Trophoblast cell (in vitro differentiated cells and primary cell): Measurements from ENCODE around the gene CLPTM1L.

ENCODE experiments used
- DNase-seq, 2 donors: peaks; one replicate each; pipeline ENCODE4 v3.0.0-alpha.2; 2016
- H2AFZ ChIP-seq: 2 replicates; pipeline ENCODE4 v1.6.1; 2013; ENCODE audit warnings: low read length, moderate library complexity, mild to moderate bottlenecking; ENCODE audit not compliant: insufficient read depth, poor library complexity
- H2AK5ac ChIP-seq: 2 replicates; pipeline ENCODE4 v1.6.1; 2013; ENCODE audit warnings: mild to moderate bottlenecking, low read length
- H2BK120ac ChIP-seq: 2 replicates; pipeline ENCODE4 v1.6.1; 2013; ENCODE audit warnings: low read length, mild to moderate bottlenecking, moderate library complexity; ENCODE audit not compliant: insufficient read depth, poor library complexity
- H2BK12ac ChIP-seq: 2 replicates; pipeline ENCODE4 v1.6.1; 2013; ENCODE audit warnings: mild to moderate bottlenecking, low read length, moderate library complexity
- H2BK5ac ChIP-seq: 2 replicates; pipeline ENCODE4 v1.6.1; 2013; ENCODE audit warnings: low read length, low read depth, moderate library complexity, mild to moderate bottlenecking; ENCODE audit not compliant: poor library complexity
- H3K14ac ChIP-seq: 2 replicates; pipeline ENCODE4 v1.6.1; 2013; ENCODE audit warnings: mild to moderate bottlenecking, low read length
- H3K18ac ChIP-seq: 2 replicates; pipeline ENCODE4 v1.6.1; 2013; ENCODE audit warnings: mild to moderate bottlenecking, low read length
- H3K23ac ChIP-seq: 2 replicates; pipeline ENCODE4 v1.6.1; 2013; ENCODE audit warnings: low read length
- H3K27ac ChIP-seq: 2 replicates; pipeline ENCODE4 v1.5.1; 2013; ENCODE audit warnings: low read depth, mild to moderate bottlenecking, inconsistent platforms, low read length, moderate library complexity
- H3K27me3 ChIP-seq: 2 replicates; pipeline ENCODE4 v1.6.1; 2013; ENCODE audit warnings: inconsistent platforms, mild to moderate bottlenecking, low read length, moderate library complexity; ENCODE audit not compliant: insufficient read depth
- H3K36me3 ChIP-seq, 2 experiments: 1 replicate in 1 of 2; 2 replicates in 1 of 2; pipeline ENCODE4 v1.6.1; 2013; ENCODE audit warnings: low read length in 2 of 2, mild to moderate bottlenecking in 2 of 2, moderate library complexity in 1 of 2; ENCODE audit not compliant: insufficient read depth in 2 of 2, control insufficient read depth in 1 of 2
- H3K4ac ChIP-seq: 2 replicates; pipeline ENCODE4 v1.6.1; 2013; ENCODE audit warnings: low read depth, mild to moderate bottlenecking, low read length, moderate library complexity
- H3K4me1 ChIP-seq, 2 experiments: 1 replicate in 1 of 2; 2 replicates in 1 of 2; pipeline ENCODE4 v1.6.1; 2013; ENCODE audit warnings: low read length in 2 of 2, mild to moderate bottlenecking in 2 of 2, moderate library complexity in 1 of 2; ENCODE audit not compliant: insufficient read depth in 2 of 2, control insufficient read depth in 1 of 2
- H3K4me2 ChIP-seq: 2 replicates; pipeline ENCODE4 v1.6.1; 2013; ENCODE audit warnings: inconsistent platforms, mild to moderate bottlenecking, low read length, moderate library complexity
- H3K4me3 ChIP-seq: 2 replicates; pipeline ENCODE4 v1.5.1; 2013; ENCODE audit warnings: mild to moderate bottlenecking, low read depth, low read length, inconsistent platforms
- H3K79me1 ChIP-seq: one replicate; pipeline ENCODE4 v1.6.1; 2013; ENCODE audit warnings: low read length
- H3K79me2 ChIP-seq: 2 replicates; pipeline ENCODE4 v1.6.1; 2013; ENCODE audit warnings: low read length, mild to moderate bottlenecking; ENCODE audit not compliant: control insufficient read depth, insufficient read depth, poor library complexity
- H3K9ac ChIP-seq: 2 replicates; pipeline ENCODE4 v1.6.1; 2013; ENCODE audit warnings: mild to moderate bottlenecking, low read length
- H3K9me3 ChIP-seq: 2 replicates; pipeline ENCODE4 v1.6.1; 2013; ENCODE audit warnings: low read depth, mild to moderate bottlenecking, control low read depth, inconsistent platforms, low read length; ENCODE audit not compliant: insufficient read depth
- H4K12ac ChIP-seq: 2 replicates; pipeline ENCODE4 v1.6.1; 2013; ENCODE audit warnings: low read depth, mild to moderate bottlenecking, low read length, moderate library complexity
- H4K8ac ChIP-seq: 2 replicates; pipeline ENCODE4 v1.6.1; 2013; ENCODE audit warnings: low read depth, mild to moderate bottlenecking, low read length, moderate library complexity
- H4K91ac ChIP-seq: one replicate; pipeline ENCODE4 v1.6.1; 2013; ENCODE audit warnings: low read depth, mild to moderate bottlenecking, low read length, moderate library complexity
- WGBS: extraction: QIAGEN DNeasy Blood & Tissue Kit; methylation state at CpG from one replicate; pipeline ENCODE4 v1.1.7; 2013; ENCODE audit warnings: missing lambda C conversion rate; ENCODE audit not compliant: insufficient read length, insufficient coverage; ENCODE audit errors: extremely low coverage; 5-methylcytosine and 5-hydroxymethylcytosine counted together

Gene CLPTM1L

DNA sequence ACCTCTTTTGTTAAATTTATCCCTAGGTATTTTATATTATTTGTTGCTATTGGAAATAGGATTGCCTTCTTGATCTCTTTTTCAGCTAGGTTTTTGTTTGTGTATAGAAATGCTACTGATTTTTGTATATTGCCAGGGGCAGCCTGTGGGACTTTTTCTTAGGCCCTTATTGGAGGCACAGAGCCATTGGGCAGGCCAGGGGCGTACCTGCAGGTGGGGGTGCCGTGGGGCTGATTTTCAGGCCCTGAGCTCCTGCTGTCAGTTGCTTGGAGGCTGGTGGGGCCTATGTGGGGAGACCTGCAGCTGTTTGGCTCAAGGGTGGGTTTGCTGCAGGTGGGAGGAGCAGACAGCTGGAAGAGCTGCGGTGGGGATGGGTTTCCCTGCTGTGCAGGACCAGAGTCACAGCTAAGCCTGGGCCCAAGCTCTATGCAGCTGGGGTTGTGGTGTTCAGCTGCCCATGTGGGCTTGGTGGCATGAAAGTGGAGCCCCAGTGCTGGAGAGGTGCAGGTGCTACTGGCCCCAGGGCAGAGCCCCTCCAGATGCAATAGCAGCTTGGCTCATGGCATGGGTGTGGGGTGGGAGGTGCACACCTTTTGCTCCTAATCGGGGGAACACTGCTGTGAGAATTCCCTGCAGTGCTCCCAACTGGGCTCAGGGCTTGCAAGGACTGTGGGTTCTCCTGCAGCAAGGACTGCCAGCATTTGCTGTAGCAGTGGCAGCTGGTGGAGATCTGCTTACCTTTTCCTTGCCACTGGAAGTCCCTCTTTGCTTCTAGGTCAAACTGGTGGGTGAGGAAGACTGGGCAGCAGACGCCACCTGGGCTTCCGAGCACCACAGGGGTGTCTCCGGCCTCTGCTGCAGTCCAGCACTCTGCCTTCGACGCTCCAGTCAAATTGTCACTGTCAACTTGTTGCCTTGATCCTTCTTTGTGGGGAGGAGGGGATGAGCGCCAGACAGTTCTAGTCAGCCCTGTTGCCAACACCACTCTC lies 7.6 kb upstream of the CLPTM1L start:
- no peak for DNase-seq
- Histone ChIP-seq H2AFZ (no peak overlapping the region), H3K14ac (no peak overlapping the region), H2BK12ac (no peak overlapping the region), H3K36me3 (no peaks in the 10 kb centered on the region), H4K12ac (no peak overlapping the region), H2BK5ac (no peak overlapping the region), H3K4me2 (no peak overlapping the region), H2AK5ac (no peak overlapping the region), H3K23ac (no peak overlapping the region), H3K4ac (no peak overlapping the region), H3K79me2 (no peaks in the 10 kb centered on the region), H2BK120ac (no peak overlapping the region), H3K18ac (no peak overlapping the region), H3K4me1 (no peaks in the 10 kb centered on the region), H4K91ac (no peak overlapping the region), H4K8ac (no peak overlapping the region), H3K9ac (no peak overlapping the region), H3K27me3 (no peaks in the 10 kb centered on the region), H3K4me3 (no peak overlapping the region), H3K9me3 (peaks cover 2% of the 10 kb centered on the region), H3K27ac (no peak overlapping the region), H3K79me1 (no peaks in the 10 kb centered on the region)
- WGBS = no CpG with 5 or more reads among the region's 10 CpGs

DNA sequence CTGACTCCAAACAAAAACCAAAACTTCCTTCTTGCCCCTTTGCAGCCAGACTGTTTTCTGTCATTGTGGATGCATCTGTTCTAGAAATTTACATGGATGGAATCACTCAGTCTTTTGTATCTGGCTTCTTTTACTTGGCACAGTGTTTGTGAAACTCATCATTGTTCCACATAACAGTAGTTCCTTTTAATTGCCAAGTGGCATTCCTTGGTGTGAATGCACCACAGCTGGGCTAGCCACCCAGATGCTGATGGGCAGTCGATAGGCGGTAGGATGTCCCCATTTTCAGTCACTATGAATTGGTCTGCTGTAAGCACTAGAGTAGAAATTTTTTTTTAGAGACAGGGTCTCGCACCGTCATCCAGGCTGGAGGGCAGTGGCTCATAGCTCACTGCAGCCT lies 6.3 kb upstream of the CLPTM1L start:
- no peak overlapping the region for H3K4ac ChIP-seq
- no peak overlapping the region for H2BK12ac ChIP-seq
- H3K79me1 ChIP-seq = no peaks in the 10 kb centered on the region
- H3K4me1 ChIP-seq = no peaks in the 10 kb centered on the region
- no peak overlapping the region for H3K4me3 ChIP-seq
- H3K36me3 ChIP-seq = no peaks in the 10 kb centered on the region
- no peak overlapping the region for H2BK5ac ChIP-seq
- H4K8ac ChIP-seq = no peak overlapping the region
- no peak overlapping the region for H3K14ac ChIP-seq
- peaks cover 2% of the 10 kb centered on the region for H3K9me3 ChIP-seq
- H2AFZ ChIP-seq = no peak overlapping the region
- H3K79me2 ChIP-seq = no peaks in the 10 kb centered on the region
- H2AK5ac ChIP-seq = no peak overlapping the region
- no peak overlapping the region for H3K4me2 ChIP-seq
- H2BK120ac ChIP-seq = no peak overlapping the region
- no peak overlapping the region for H3K9ac ChIP-seq
- no CpG with 5 or more reads among the region's 4 CpGs for WGBS
- H3K27me3 ChIP-seq = no peaks in the 10 kb centered on the region
- H3K27ac ChIP-seq = no peak overlapping the region
- DNase-seq = no peak
- H4K12ac ChIP-seq = no peak overlapping the region
- no peak overlapping the region for H3K18ac ChIP-seq
- no peak overlapping the region for H4K91ac ChIP-seq
- no peak overlapping the region for H3K23ac ChIP-seq

DNA sequence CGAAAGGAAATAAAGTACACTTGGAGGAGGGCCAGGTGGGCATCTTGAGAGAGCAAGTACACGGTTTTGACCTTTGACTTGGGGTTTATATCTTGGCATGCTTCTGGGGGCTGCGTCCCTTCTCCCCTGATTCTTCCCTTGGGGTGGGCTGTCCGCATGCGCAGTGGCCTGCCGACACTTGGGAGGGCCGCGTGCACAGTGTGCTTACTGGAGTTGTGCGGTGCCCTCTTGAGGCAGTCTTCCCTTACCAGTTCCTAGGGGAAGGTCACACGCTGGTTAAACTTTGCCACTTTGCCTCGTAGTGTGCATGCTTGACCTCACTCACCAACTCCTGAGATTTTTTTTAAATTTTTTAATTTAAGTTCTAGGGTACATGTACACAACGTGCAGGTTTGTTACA lies 4.3 kb upstream of the CLPTM1L start:
- H4K8ac ChIP-seq = no peak overlapping the region
- H3K4ac ChIP-seq = no peak overlapping the region
- H3K27ac ChIP-seq = no peak overlapping the region
- no peak overlapping the region for H3K4me2 ChIP-seq
- no peak overlapping the region for H2AFZ ChIP-seq
- no peak overlapping the region for H2BK120ac ChIP-seq
- H3K36me3 ChIP-seq = no peaks in the 10 kb centered on the region
- no peak overlapping the region for H4K12ac ChIP-seq
- H3K79me1 ChIP-seq = peaks cover 4% of the 10 kb centered on the region
- no peak overlapping the region for H2BK12ac ChIP-seq
- peaks cover 5% of the 10 kb centered on the region for H3K79me2 ChIP-seq
- no peak overlapping the region for H3K14ac ChIP-seq
- no peak overlapping the region for H2AK5ac ChIP-seq
- H3K18ac ChIP-seq = no peak overlapping the region
- peaks cover 2% of the 10 kb centered on the region for H3K9me3 ChIP-seq
- peaks cover 6 to 8% of the 10 kb centered on the region in 2 experiments for H3K4me1 ChIP-seq
- H3K27me3 ChIP-seq = no peaks in the 10 kb centered on the region
- H4K91ac ChIP-seq = no peak overlapping the region
- no CpG with 5 or more reads among the region's 12 CpGs for WGBS
- no peak for DNase-seq
- no peak overlapping the region for H3K9ac ChIP-seq
- H3K23ac ChIP-seq = no peak overlapping the region
- H3K4me3 ChIP-seq = no peak overlapping the region
- no peak overlapping the region for H2BK5ac ChIP-seq

DNA sequence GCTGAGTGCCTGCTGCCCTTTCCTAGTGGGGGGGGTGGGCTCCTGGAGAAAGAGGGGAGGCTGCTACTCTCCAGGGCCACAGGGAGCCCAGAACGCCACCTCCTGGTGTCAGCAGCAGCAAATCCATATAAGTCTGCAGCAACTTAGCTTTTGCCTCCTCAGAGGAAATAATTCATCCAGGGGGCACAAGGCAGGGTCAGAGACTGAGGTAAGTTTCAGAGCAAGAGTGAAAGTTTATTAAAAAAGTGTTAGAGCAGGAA lies 4.0 kb upstream of the CLPTM1L start:
- WGBS = no CpG with 5 or more reads among the region's 1 CpG
- no peak overlapping the region for H3K4ac ChIP-seq

More for the DNA sequence above, 4.0 kb upstream of the CLPTM1L start:
- Histone ChIP-seq H3K18ac (no peak overlapping the region), H3K14ac (no peak overlapping the region), H3K9ac (no peak overlapping the region), H2BK120ac (no peak overlapping the region), H3K4me3 (no peak overlapping the region), H4K8ac (no peak overlapping the region), H3K36me3 (no peaks in the 10 kb centered on the region), H3K9me3 (peaks cover 2% of the 10 kb centered on the region), H3K79me1 (peaks cover 5% of the 10 kb centered on the region), H3K4me2 (no peak overlapping the region), H3K23ac (no peak overlapping the region), H2AFZ (no peak overlapping the region), H2BK12ac (no peak overlapping the region), H3K79me2 (peaks cover 6% of the 10 kb centered on the region), H2BK5ac (no peak overlapping the region), H3K4me1 (peaks cover 7 to 9% of the 10 kb centered on the region in 2 experiments), H3K27ac (no peak overlapping the region), H4K91ac (no peak overlapping the region), H3K27me3 (no peaks in the 10 kb centered on the region), H2AK5ac (no peak overlapping the region), H4K12ac (no peak overlapping the region)
- DNase-seq = no peak
